Astrocyte (in vitro differentiated cells and primary cell): ENCODE measurements around the gene KRTAP10-6.

Source experiments
- CTCF ChIP-seq: IDR thresholded peaks from 2 replicates; pipeline ENCODE4 v1.5.1; 2011; ENCODE audit warnings: low read depth, mild to moderate bottlenecking, inconsistent platforms, low read length, moderate library complexity; ENCODE audit not compliant: insufficient read depth
- EZH2 ChIP-seq: IDR thresholded peaks from 2 replicates; pipeline ENCODE4 v1.6.1; 2012; ENCODE audit warnings: mild to moderate bottlenecking, low read length, inconsistent platforms; ENCODE audit not compliant: insufficient read depth

- TF ChIP-seq CTCF (no peak), EZH2 (no peak)
Measured at GRCh38 chr21:44544566-44544965, 47.7 kb downstream of the KRTAP10-6 start.
